ENCODE measurements around the gene PPP1R9A. TPM values are rescaled to one million over a fixed set of nuclear protein-coding genes. Genes with fewer than 3 reads are reported as not detected.

The PPP1R9A gene
- total RNA-seq, 1 experiment from 2014 or later, result 15.6 TPM

DNA sequence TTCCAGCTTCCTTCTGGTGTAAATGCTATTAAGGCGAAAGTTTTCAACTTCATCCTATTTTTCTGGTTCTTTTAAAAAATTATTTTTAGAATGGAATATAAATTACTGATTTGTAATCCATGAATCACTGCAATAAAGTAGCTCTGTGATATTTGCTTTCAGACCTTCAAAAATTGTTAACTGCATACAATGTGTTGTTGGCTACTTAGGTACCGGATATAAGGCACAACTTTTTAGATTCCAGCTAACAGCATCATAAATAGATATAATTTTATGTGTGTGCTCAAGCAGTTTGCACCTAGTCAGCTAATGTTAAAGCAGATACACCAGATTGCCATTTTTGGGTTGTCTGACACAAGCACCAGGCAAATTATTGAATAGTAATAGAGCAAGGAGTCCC, 358.2 kb downstream of the PPP1R9A start:
- POLR2A ChIA-PET (ENCODE audit: low non-redundant PET), result no interaction called here
- BruUV-seq (replicated peaks), result no TSS peak
- intact Hi-C loops (cut with micrococcal nuclease; ENCODE audit: unreplicated experiment), result no loop called here
- no peaks in the 10 kb centered on the region for H3K36me3 ChIP-seq (ENCODE audit: insufficient read depth, low read length, poor library complexity, severe bottlenecking)
- H3K27me3 ChIP-seq (replicated peaks; ENCODE audit: insufficient read depth, low read depth, low read length, poor library complexity), result no peaks in the 10 kb centered on the region
- H3K4me1 ChIP-seq (ENCODE audit: insufficient read depth, low read length, poor library complexity, severe bottlenecking), result no peaks in the 10 kb centered on the region
- TF ChIP-seq EZH2 (IDR thresholded peaks at IDR 0.05; ENCODE audit: borderline replicate concordance, low read depth, low read length, poor library complexity, severe bottlenecking), result no peak
- TF ChIP-seq, protein P1, sequence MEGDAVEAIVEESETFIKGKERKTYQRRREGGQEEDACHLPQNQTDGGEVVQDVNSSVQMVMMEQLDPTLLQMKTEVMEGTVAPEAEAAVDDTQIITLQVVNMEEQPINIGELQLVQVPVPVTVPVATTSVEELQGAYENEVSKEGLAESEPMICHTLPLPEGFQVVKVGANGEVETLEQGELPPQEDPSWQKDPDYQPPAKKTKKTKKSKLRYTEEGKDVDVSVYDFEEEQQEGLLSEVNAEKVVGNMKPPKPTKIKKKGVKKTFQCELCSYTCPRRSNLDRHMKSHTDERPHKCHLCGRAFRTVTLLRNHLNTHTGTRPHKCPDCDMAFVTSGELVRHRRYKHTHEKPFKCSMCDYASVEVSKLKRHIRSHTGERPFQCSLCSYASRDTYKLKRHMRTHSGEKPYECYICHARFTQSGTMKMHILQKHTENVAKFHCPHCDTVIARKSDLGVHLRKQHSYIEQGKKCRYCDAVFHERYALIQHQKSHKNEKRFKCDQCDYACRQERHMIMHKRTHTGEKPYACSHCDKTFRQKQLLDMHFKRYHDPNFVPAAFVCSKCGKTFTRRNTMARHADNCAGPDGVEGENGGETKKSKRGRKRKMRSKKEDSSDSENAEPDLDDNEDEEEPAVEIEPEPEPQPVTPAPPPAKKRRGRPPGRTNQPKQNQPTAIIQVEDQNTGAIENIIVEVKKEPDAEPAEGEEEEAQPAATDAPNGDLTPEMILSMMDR (conservative IDR thresholded peaks at IDR 0.05; ENCODE audit: low read depth, low read length), result no peak
- no peak overlapping the region for H3K27ac ChIP-seq (ENCODE audit: low read depth, low read length, poor library complexity, severe bottlenecking)
- H3K4me3 ChIP-seq (ENCODE audit: low read depth, low read length, poor library complexity, severe bottlenecking), result no peak overlapping the region
- no peak for DNase-seq (ENCODE audit: low spot score)
- no peaks in the 10 kb centered on the region for H3K9me3 ChIP-seq (ENCODE audit: low read depth, low read length, poor library complexity, severe bottlenecking)
- CTCF ChIA-PET, result no interaction called here

DNA sequence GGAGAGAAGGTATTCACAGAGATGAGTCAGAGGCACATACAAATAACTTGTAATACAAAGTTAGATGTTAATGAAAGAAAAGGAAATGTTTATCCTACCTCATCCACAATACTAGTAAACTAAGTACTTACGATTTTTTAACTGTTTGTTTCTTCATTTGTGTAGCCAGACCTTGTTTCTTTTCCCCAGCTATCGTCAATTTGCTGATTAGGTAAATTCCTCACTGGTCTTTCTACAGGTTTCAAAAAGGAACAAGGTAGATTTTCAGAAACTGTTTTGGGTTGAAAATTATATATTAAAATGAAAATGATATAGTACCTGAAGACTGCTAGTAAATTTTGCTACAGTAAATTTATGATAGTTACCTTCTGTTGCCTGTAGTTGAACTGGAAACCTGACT, 360.4 kb downstream of the PPP1R9A start:
- H3K4me3 ChIP-seq (ENCODE audit: low read depth, low read length, poor library complexity, severe bottlenecking), result no peak overlapping the region
- intact Hi-C loops (cut with micrococcal nuclease; ENCODE audit: unreplicated experiment), result no loop called here
- ChIA-PET POLR2A (ENCODE audit: low non-redundant PET) (no interaction called here), CTCF (no interaction called here)
- BruUV-seq (replicated peaks), result no TSS peak
- H3K36me3 ChIP-seq (ENCODE audit: insufficient read depth, low read length, poor library complexity, severe bottlenecking), result no peaks in the 10 kb centered on the region
- H3K27me3 ChIP-seq (replicated peaks; ENCODE audit: insufficient read depth, low read depth, low read length, poor library complexity), result no peaks in the 10 kb centered on the region
- no peaks in the 10 kb centered on the region for H3K4me1 ChIP-seq (ENCODE audit: insufficient read depth, low read length, poor library complexity, severe bottlenecking)
- no peaks in the 10 kb centered on the region for H3K9me3 ChIP-seq (ENCODE audit: low read depth, low read length, poor library complexity, severe bottlenecking)
- TF ChIP-seq, protein P1 (conservative IDR thresholded peaks at IDR 0.05; ENCODE audit: low read depth, low read length), result no peak
- no peak for TF ChIP-seq EZH2 (IDR thresholded peaks at IDR 0.05; ENCODE audit: borderline replicate concordance, low read depth, low read length, poor library complexity, severe bottlenecking)
- no peak for DNase-seq (ENCODE audit: low spot score)
- no peak overlapping the region for H3K27ac ChIP-seq (ENCODE audit: low read depth, low read length, poor library complexity, severe bottlenecking)

DNA sequence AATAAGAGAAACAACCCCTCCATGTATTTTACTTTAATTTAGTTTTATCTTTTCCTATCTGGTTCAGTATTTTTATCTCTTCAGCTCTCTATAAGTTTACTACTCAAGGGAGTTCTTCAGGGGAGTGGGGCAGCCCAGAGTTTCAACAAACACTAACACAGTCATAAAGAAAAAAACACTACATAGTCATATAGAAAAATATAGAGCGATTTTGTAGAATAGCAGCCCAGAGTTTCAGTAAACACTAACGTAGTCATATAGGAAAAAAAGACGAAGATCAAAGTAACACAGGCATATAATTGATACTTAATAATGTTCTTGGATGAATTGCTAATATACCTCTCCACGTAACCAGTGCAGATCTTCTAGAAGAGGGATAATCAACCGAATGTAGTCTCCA, 362.2 kb downstream of the PPP1R9A start:
- Histone ChIP-seq H3K4me3 (ENCODE audit: low read depth, low read length, poor library complexity, severe bottlenecking) (no peak overlapping the region), H3K27ac (ENCODE audit: low read depth, low read length, poor library complexity, severe bottlenecking) (no peak overlapping the region), H3K27me3 (replicated peaks; ENCODE audit: insufficient read depth, low read depth, low read length, poor library complexity) (no peaks in the 10 kb centered on the region), H3K36me3 (ENCODE audit: insufficient read depth, low read length, poor library complexity, severe bottlenecking) (no peaks in the 10 kb centered on the region), H3K4me1 (ENCODE audit: insufficient read depth, low read length, poor library complexity, severe bottlenecking) (no peaks in the 10 kb centered on the region), H3K9me3 (ENCODE audit: low read depth, low read length, poor library complexity, severe bottlenecking) (no peaks in the 10 kb centered on the region)
- ChIA-PET POLR2A (ENCODE audit: low non-redundant PET) (no interaction called here), CTCF (no interaction called here)
- DNase-seq (ENCODE audit: low spot score), result no peak
- BruUV-seq (replicated peaks), result no TSS peak
- TF ChIP-seq, protein P1 (conservative IDR thresholded peaks at IDR 0.05; ENCODE audit: low read depth, low read length), result no peak
- TF ChIP-seq EZH2 (IDR thresholded peaks at IDR 0.05; ENCODE audit: borderline replicate concordance, low read depth, low read length, poor library complexity, severe bottlenecking), result no peak
- intact Hi-C loops (cut with micrococcal nuclease; ENCODE audit: unreplicated experiment), result no loop called here
